ENCODE results near the gene TMPRSS2.

DNA sequence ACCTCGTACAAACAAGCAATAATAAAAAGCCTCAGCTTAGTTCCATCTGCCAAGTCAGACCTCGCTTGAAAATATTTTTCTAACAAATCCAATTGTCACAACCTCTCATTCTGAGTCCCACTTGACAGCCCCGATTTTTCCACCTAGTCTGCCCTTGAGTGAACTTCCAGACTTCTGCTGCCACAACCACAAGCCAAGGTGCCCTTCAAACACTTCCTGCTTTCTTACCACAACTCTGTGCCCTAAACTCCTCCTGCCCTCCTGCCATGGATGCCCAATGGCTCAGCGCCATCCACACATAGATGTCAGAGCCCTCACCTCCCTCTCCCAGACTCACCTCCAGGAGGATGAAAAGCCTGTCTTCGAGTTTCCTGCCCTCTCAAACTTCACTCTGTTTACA, 3.9 kb downstream of the TMPRSS2 start:
- no peak for TF ChIP-seq POLR2A (IDR thresholded peaks at IDR 0.05)
- no peak for TF ChIP-seq CTCF (IDR thresholded peaks at IDR 0.05)
- no peak for TF ChIP-seq EP300 (IDR thresholded peaks at IDR 0.05)

Data from gastroesophageal sphincter (tissue), 3 donors.